Panc1 (cell line): ENCODE data around the gene KIF3A. TPM values are rescaled to one million over a fixed set of nuclear protein-coding genes. Genes with fewer than 3 reads are reported as not detected.

ENCODE experiments used
- ATAC-seq: fragments of 200-7000 bp; cut with Tn5 transposase; 2 replicates; pipeline ENCODE4 v1.9.1; 2020; ENCODE audit warnings: mild to moderate bottlenecking, moderate library complexity
- Bru-seq: library from RNA; stranded (reverse); fragments of 400-500 nt; gene quantifications from one replicate; lab custom pipeline; 2021; lab: Mats Ljungman, UMichigan
- BruChase-seq, 2 experiments: library from RNA; stranded (reverse); fragments of 400-500 nt; gene quantifications; one replicate each; lab custom pipeline; 2021; lab: Mats Ljungman, UMichigan
- BruUV-seq: library from RNA; stranded (reverse); fragments of 400-500 nt; replicated peaks from 2 replicates; lab custom pipeline; 2021; lab: Mats Ljungman, UMichigan
- CTCF ChIA-PET: fragments of 300-600 bp; sonication (Branson Sonifier 250); formaldehyde crosslinking; loops from one replicate; lab custom pipeline; 2022; ENCODE audit warnings: antibody characterized with exemption; lab: Charles Lee
- POLR2A ChIA-PET: fragments of 300-600 bp; sonication (Branson Sonifier 250); formaldehyde crosslinking; loops from one replicate; lab custom pipeline; 2022; ENCODE audit warnings: antibody characterized with exemption; lab: Charles Lee
- DNase-seq: peaks from one replicate; pipeline ENCODE4 v3.0.0-alpha.2; 2010; ENCODE audit warnings: low read depth, low spot score
- H3K27ac ChIP-seq: 2 replicates; pipeline ENCODE4 v1.5.1; 2011; ENCODE audit warnings: mild to moderate bottlenecking, low read length, inconsistent platforms
- H3K27me3 ChIP-seq: fragments of 200-500 bp; sonication (Bioruptor generic); 2 replicates; pipeline ENCODE4 v1.6.0; 2014; ENCODE audit warnings: low read length, inconsistent platforms; ENCODE audit not compliant: control insufficient read depth, insufficient read depth
- H3K36me3 ChIP-seq: fragments of 200-500 bp; sonication (Bioruptor generic); 2 replicates; pipeline ENCODE4 v1.5.1; 2014; ENCODE audit warnings: inconsistent platforms, mild to moderate bottlenecking, low read length, moderate library complexity; ENCODE audit not compliant: control insufficient read depth, insufficient read depth
- H3K4me1 ChIP-seq: 2 replicates; pipeline ENCODE4 v1.5.1; 2011; ENCODE audit warnings: inconsistent platforms, mild to moderate bottlenecking, low read length, moderate library complexity; ENCODE audit not compliant: control insufficient read depth, insufficient read depth
- H3K4me3 ChIP-seq, 2 experiments: 2 replicates each; pipeline ENCODE4 v1.5.1; 2011 to 2012; ENCODE audit warnings: low read depth in 2 of 2, low read length in 2 of 2, mild to moderate bottlenecking in 2 of 2, inconsistent platforms in 1 of 2, moderate library complexity in 1 of 2
- H3K9me3 ChIP-seq: fragments of 200-500 bp; sonication (Bioruptor generic); 2 replicates; pipeline ENCODE4 v1.5.1; 2014; ENCODE audit warnings: low read depth, mild to moderate bottlenecking, inconsistent platforms, low read length, moderate library complexity; ENCODE audit not compliant: control insufficient read depth, insufficient read depth
- POLR2AphosphoS5 ChIP-seq: IDR thresholded peaks from 2 replicates; pipeline ENCODE4 v1.6.1; 2012; ENCODE audit warnings: mild to moderate bottlenecking, low read depth, low read length, moderate library complexity
- SIN3A ChIP-seq: IDR thresholded peaks from 2 replicates; pipeline ENCODE4 v1.6.1; 2012; ENCODE audit warnings: low read depth, mild to moderate bottlenecking, low read length, moderate library complexity, borderline replicate concordance; ENCODE audit not compliant: insufficient read depth
- TCF7L2 ChIP-seq: IDR thresholded peaks from 2 replicates; pipeline ENCODE4 v1.6.1; 2011; ENCODE audit warnings: mild to moderate bottlenecking, low read depth, low read length, inconsistent platforms
- in situ Hi-C: cut with HindIII; loops from 2 replicates; pipeline ENCODE4 v1.10.0; 2016; ENCODE audit warnings: low sequenced_read_pairs, low pct_unique_long_range_greater_than_20kb
- intact Hi-C: fragments of 100-400 bp; cut with micrococcal nuclease; formaldehyde crosslinking; loops from one replicate; pipeline ENCODE4 v1.10.0; 2022; ENCODE audit not compliant: unreplicated experiment
- long read RNA-seq: library from polyadenylated mRNA; unstranded; transcript quantifications from one replicate; pipeline ENCODE4 v2.0.0, GENCODE V29; 2021; ENCODE audit not compliant: unreplicated experiment
- polyA plus RNA-seq: library from polyadenylated mRNA; unstranded; fragments of >200 nt; gene quantifications from one replicate; pipeline ENCODE4 v1.2.1, GENCODE V29; 2012; ENCODE audit warnings: missing spikeins; ENCODE audit not compliant: insufficient read length
- total RNA-seq: library from RNA; stranded (reverse); gene quantifications from one replicate; pipeline ENCODE4 v1.2.1, GENCODE V29; 2021; ENCODE audit not compliant: unreplicated experiment
- TF ChIP-seq, protein P1 (sequence below): fragments of 450-650 bp; IDR thresholded peaks from 2 replicates; pipeline ENCODE4 v1.5.1; 2017; ENCODE audit warnings: mild to moderate bottlenecking
- TF ChIP-seq, protein P2 (sequence below), 2 experiments: IDR thresholded peaks; 2 replicates each; pipeline ENCODE4 v1.6.1; 2011 to 2012; ENCODE audit warnings: low read depth in 2 of 2, control low read depth in 1 of 2, low read length in 1 of 2, mild to moderate bottlenecking in 1 of 2, moderate library complexity in 1 of 2; ENCODE audit not compliant: insufficient read depth in 1 of 2

KIF3A gene
- 17.1 TPM for total RNA-seq
- 6.8 TPM for polyA plus RNA-seq
- percentile 75 among the genes with signal in this experiment for Bru-seq, nascent RNA
- percentile 88 among the genes with signal in this experiment for BruChase-seq, experiment 1, labeled RNA remaining after a 2-hour chase
- percentile 89 among the genes with signal in this experiment for BruChase-seq, experiment 2, labeled RNA remaining after a 6-hour chase
- long read RNA-seq, full-length matches to known transcripts, result 3 of 22 reads
- long read RNA-seq, partial matches to known transcripts, result 16 of 22 reads
- long read RNA-seq, other reads (novel, unspliced or antisense), result 3 of 22 reads

DNA sequence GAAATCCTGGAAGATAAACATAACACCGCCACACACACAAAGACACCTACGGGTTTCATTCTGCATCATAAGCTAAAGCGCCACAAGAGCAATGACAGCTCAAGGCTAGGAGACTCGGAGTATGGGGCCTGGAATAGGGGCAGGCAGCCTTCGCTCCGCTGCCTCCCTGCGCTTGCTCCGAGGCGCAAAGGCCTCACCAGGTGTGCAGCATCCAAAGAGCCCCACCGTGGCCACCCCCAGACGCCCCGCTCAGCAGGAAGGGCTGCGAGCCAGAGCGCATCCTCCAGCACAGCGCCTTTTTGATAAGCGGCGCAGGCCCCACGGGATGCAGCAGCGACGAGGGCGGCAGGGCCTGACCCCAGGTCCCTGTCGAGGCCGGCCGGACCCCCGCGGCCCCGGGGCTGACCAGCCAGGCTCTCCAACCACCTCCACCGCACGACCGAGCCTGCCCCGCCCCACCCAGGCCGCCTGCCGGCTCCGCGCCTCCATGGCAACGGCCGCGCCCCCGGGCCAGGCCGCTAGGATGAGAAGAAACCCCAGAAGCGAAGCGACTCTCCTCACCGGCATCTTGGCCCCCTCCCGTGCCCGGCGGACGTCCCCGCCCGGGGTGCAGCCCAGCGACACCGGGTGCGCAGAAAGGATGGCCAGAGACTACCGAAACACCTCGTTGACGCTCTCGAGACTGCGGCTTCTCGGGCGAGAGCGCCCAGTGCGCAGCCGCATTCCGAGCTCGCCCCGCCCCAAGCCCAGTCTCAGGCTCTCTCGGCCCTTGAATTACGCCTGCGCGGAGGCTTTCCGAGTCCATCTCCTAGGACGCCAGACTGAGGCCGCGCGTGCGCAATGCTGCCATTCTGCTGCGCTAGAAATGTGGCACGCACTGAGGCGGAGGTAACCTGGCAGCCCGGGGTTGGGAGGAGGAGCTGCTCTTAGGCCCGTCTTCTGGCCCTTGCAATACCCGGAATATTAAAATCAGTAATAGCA lies at the start of gene KIF3A:
Gene KIF3A, minus strand, starts transcription at position 694 of the 981 bp plus-strand sequence. Its CDS starts 127 bp downstream, at position 567.
- Histone ChIP-seq H3K36me3 (no peaks in the 10 kb centered on the region), H3K4me1 (peaks cover 15% of the 10 kb centered on the region), H3K4me3 (peak within 1 kb of the TSS; percentile 70 to 80), H3K9me3 (no peaks in the 10 kb centered on the region), H3K27me3 (no peaks in the 10 kb centered on the region), H3K27ac (peak within 1 kb of the TSS; percentile 75)
- DNase-seq, result peak; percentile 88
- TF ChIP-seq POLR2AphosphoS5 (peak; percentile 82), SIN3A (peak; percentile 76; the same call in 1 of the 2 replicates), TCF7L2 (no peak)
- TF ChIP-seq, protein P1, sequence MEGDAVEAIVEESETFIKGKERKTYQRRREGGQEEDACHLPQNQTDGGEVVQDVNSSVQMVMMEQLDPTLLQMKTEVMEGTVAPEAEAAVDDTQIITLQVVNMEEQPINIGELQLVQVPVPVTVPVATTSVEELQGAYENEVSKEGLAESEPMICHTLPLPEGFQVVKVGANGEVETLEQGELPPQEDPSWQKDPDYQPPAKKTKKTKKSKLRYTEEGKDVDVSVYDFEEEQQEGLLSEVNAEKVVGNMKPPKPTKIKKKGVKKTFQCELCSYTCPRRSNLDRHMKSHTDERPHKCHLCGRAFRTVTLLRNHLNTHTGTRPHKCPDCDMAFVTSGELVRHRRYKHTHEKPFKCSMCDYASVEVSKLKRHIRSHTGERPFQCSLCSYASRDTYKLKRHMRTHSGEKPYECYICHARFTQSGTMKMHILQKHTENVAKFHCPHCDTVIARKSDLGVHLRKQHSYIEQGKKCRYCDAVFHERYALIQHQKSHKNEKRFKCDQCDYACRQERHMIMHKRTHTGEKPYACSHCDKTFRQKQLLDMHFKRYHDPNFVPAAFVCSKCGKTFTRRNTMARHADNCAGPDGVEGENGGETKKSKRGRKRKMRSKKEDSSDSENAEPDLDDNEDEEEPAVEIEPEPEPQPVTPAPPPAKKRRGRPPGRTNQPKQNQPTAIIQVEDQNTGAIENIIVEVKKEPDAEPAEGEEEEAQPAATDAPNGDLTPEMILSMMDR, result no peak
- TF ChIP-seq, protein P2, sequence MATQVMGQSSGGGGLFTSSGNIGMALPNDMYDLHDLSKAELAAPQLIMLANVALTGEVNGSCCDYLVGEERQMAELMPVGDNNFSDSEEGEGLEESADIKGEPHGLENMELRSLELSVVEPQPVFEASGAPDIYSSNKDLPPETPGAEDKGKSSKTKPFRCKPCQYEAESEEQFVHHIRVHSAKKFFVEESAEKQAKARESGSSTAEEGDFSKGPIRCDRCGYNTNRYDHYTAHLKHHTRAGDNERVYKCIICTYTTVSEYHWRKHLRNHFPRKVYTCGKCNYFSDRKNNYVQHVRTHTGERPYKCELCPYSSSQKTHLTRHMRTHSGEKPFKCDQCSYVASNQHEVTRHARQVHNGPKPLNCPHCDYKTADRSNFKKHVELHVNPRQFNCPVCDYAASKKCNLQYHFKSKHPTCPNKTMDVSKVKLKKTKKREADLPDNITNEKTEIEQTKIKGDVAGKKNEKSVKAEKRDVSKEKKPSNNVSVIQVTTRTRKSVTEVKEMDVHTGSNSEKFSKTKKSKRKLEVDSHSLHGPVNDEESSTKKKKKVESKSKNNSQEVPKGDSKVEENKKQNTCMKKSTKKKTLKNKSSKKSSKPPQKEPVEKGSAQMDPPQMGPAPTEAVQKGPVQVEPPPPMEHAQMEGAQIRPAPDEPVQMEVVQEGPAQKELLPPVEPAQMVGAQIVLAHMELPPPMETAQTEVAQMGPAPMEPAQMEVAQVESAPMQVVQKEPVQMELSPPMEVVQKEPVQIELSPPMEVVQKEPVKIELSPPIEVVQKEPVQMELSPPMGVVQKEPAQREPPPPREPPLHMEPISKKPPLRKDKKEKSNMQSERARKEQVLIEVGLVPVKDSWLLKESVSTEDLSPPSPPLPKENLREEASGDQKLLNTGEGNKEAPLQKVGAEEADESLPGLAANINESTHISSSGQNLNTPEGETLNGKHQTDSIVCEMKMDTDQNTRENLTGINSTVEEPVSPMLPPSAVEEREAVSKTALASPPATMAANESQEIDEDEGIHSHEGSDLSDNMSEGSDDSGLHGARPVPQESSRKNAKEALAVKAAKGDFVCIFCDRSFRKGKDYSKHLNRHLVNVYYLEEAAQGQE (IDR thresholded peaks at IDR 0.05; ENCODE audit: insufficient read depth in 1 of 2, low read depth in 2 of 2, low read length in 1 of 2), result peak in 1 of 2 experiments; percentile 24; a peak in 1 of 4 replicates
- intact Hi-C loops (no loop called here), in situ Hi-C loops (no loop called here)
- ChIA-PET CTCF (interaction anchor here (1.1 kb wide), 1 partner anchor 10 kb away, joined by 3 read pairs; the partner anchor contains the start of gene CCNI2), POLR2A (interaction anchor here (0.6 to 1.4 kb wide), 3 partner anchors 14 to 44 kb away, joined by 3 read pairs; no protein-coding TSS in a partner anchor)
- BruUV-seq, result no TSS peak
- peak; percentile 99 for ATAC-seq

DNA sequence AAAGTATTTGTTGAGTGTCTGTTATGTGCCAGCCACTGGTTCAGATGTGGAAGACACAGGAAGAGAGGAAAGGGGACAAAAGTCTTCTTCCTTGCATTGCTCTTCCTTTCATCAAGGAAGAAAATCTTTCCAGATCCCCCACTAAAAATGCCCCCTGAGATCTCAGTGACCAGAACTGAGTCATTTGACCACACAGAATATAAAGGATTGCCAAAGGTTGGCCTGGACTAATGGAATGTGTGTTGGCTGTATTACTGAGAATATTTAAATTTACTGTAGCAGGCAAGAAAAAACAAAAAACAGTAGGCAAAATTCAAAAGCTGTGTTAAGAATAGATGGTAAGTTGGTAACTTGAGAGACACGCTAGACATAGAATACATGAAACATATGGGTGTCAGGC lies 49.7 kb upstream of the KIF3A start:
- H3K4me3 ChIP-seq, result no peak overlapping the region
- H3K27me3 ChIP-seq, result no peaks in the 10 kb centered on the region; the same call in 1 of the 2 replicates
- no peaks in the 10 kb centered on the region for H3K36me3 ChIP-seq
- DNase-seq (no peak), ATAC-seq (no peak)
- BruUV-seq, result no TSS peak
- intact Hi-C loops, result no loop called here
- no peak overlapping the region for H3K27ac ChIP-seq
- in situ Hi-C loops, result no loop called here
- H3K4me1 ChIP-seq, result no peaks in the 10 kb centered on the region
- no peaks in the 10 kb centered on the region for H3K9me3 ChIP-seq
- CTCF ChIA-PET, result interaction anchor here (1.2 kb wide), 1 partner anchor 20 kb away, joined by 3 read pairs; no protein-coding TSS in a partner anchor
- TF ChIP-seq POLR2AphosphoS5, result no peak
- TF ChIP-seq, protein P2 (IDR thresholded peaks at IDR 0.05; ENCODE audit: insufficient read depth in 1 of 2, low read depth in 2 of 2, low read length in 1 of 2), result no peak
- TF ChIP-seq SIN3A, result no peak
- TF ChIP-seq, protein P1, result no peak
- no peak for TF ChIP-seq TCF7L2
- POLR2A ChIA-PET, result no interaction called here
